Mononuclear cell (primary cell): ENCODE measurements around the gene GHRL. TPM values are rescaled to one million over a fixed set of nuclear protein-coding genes. Genes with fewer than 3 reads are reported as not detected.
A peak's percentile ranks its signal among the peaks of the same experiment; 100 is the strongest.

Source experiments
- H3K27me3 ChIP-seq: 2 replicates; pipeline ENCODE4 v1.6.0; 2011; ENCODE audit warnings: low read length, control low read depth; ENCODE audit not compliant: insufficient read depth
- H3K4me1 ChIP-seq: 2 replicates; pipeline ENCODE4 v1.5.1; 2011; ENCODE audit warnings: mild to moderate bottlenecking, low read length, control low read depth; ENCODE audit not compliant: insufficient read depth
- H3K4me3 ChIP-seq: 2 replicates; pipeline ENCODE4 v1.5.1; 2011; ENCODE audit warnings: mild to moderate bottlenecking, low read length, moderate library complexity
- H3K9me3 ChIP-seq: 2 replicates; pipeline ENCODE4 v1.5.1; 2011; ENCODE audit warnings: low read depth, mild to moderate bottlenecking, control low read depth, low read length
- total RNA-seq: library from RNA; depleted of rRNA; stranded (reverse); fragments of >200 nt; gene quantifications from one replicate; pipeline ENCODE4 v1.2.3, GENCODE V29; 2012

GHRL gene
- total RNA-seq, 1 donor = 0.42 TPM

DNA sequence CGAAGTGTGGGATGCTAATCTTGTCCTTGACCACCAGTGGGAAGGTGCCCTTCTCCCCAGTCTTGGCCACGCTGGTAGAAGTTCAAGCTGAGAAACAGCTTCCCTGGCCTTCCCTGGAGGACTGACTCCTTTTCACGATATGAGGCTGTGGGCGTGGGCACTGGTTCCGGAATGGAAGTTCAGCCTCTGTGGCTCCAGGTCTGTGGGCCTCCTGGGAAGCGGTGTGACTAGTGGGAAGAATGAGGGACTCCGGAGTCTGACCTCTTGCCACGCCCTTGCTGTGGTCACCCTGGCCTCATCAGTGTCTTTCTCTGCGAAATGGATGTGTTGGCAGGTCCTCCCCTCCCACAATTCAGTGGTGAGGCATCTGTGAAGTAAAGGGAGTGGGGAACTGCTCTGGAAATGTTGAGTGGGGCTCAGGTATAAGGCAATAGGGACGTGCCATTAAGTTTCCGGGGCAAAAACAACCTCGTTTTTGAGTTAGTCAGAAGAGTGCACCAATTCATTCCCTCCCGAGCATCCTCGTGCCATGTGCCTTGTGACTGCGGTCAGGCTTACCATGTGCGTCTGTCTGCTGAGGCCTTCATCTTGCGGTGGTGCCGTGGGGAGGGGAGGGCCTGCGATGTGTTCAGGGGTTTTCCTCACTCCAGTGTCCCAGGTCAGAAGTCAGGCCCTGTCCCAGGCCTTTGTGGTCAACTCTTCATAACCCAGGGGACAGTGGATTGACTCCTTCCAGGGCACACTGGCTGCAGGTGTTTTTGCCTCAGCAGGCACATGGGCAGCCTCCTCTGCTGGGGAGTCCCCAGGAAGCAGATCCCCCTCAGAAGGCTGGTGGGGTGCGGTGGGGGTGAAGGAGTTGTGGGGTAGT is 40.0 kb upstream of the GHRL start:
- no peak overlapping the region for H3K4me3 ChIP-seq
- no peaks in the 10 kb centered on the region for H3K9me3 ChIP-seq
- no peaks in the 10 kb centered on the region for H3K4me1 ChIP-seq
- H3K27me3 ChIP-seq = peaks cover 8% of the 10 kb centered on the region

- peaks cover 12% of the 10 kb centered on the region for H3K27me3 ChIP-seq
- no peaks in the 10 kb centered on the region for H3K4me1 ChIP-seq
- no peak overlapping the region for H3K4me3 ChIP-seq
- no peaks in the 10 kb centered on the region for H3K9me3 ChIP-seq
Measured at GRCh38 chr3:10331320-10331719, 38.6 kb upstream of the GHRL start.

- H3K4me1 ChIP-seq = no peaks in the 10 kb centered on the region
- no peaks in the 10 kb centered on the region for H3K9me3 ChIP-seq
- H3K27me3 ChIP-seq = peaks cover 12% of the 10 kb centered on the region
- no peak overlapping the region for H3K4me3 ChIP-seq
Measured at GRCh38 chr3:10330319-10330718, 37.6 kb upstream of the GHRL start.

DNA sequence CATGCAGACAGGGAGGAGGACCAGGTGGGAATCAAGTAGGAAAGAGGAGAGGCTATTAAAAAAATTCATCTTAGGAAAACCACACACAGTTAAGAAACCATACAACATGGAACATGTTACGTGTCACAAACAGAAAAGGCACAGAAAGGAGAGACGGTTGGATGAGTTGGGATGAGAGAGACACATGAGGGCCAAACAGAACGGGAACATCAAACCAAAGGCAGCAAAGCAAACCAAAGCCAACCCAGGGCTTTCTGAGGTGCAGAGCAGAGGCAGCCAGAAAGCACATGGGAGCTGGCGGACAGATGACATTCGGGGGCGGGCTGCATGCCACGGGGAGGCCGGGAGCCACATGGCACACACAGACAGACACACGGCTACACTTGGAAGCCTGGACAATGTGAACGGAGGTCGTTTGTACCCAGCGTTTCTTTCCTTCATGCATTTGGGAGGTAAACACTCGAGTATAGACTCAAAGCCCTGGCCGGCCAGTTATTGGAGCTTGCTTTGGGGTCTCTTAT is 36.8 kb upstream of the GHRL start:
- Histone ChIP-seq H3K4me3 (no peak overlapping the region), H3K27me3 (peaks cover 12% of the 10 kb centered on the region), H3K9me3 (no peaks in the 10 kb centered on the region), H3K4me1 (no peaks in the 10 kb centered on the region)

- Histone ChIP-seq H3K9me3 (no peaks in the 10 kb centered on the region), H3K4me1 (no peaks in the 10 kb centered on the region), H3K27me3 (peaks cover 12% of the 10 kb centered on the region), H3K4me3 (no peak overlapping the region)
Measured at GRCh38 chr3:10328460-10329071, 35.8 kb upstream of the GHRL start.

DNA sequence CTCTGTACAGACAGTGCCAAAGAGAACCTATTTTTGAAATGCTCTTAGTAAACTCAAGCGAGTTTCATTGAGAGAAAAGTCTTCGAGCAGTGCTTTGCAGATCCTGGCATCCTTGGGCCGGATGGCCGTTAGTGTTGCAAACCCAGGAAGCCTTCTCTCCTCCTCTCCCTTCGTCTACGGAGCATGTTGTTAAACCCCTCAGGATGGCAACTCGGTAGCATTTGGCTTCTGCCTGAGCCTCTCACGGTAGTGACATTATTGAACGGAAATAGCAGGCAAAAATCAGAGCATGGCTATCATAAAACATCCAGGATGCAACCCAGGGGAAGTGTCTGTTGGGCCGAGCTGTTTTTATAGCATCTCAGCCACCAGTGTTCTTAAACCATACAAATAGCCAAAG is 34.8 kb upstream of the GHRL start:
- H3K9me3 ChIP-seq = no peaks in the 10 kb centered on the region
- H3K27me3 ChIP-seq = peaks cover 12% of the 10 kb centered on the region
- no peaks in the 10 kb centered on the region for H3K4me1 ChIP-seq
- no peak overlapping the region for H3K4me3 ChIP-seq

DNA sequence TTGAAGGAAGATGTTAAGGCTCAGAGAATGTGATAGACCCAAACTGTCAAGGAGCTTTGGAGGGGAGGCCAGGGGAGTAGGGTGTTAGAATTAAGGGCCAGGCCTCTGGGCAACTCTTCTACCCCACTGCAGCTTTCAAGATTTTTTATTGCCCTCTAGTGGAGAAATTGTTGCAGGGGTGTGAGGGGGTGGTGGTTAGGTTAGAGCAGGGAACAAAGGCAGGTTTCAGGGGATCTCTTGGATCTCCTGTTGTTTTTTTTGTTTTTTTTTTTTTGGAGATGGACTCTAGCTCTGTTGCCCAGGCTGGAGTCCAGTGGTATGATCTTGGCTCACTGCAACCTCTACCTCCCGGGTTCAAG is 29.6 kb upstream of the GHRL start:
- no peaks in the 10 kb centered on the region for H3K9me3 ChIP-seq
- no peaks in the 10 kb centered on the region for H3K27me3 ChIP-seq
- H3K4me1 ChIP-seq = peaks cover 19% of the 10 kb centered on the region
- H3K4me3 ChIP-seq = no peak overlapping the region

GRCh38 chr3:10321630-10322351 is 29.0 kb upstream of the GHRL start:
- H3K9me3 ChIP-seq = no peaks in the 10 kb centered on the region
- H3K27me3 ChIP-seq = no peaks in the 10 kb centered on the region
- peaks cover 19% of the 10 kb centered on the region for H3K4me1 ChIP-seq
- no peak overlapping the region for H3K4me3 ChIP-seq

DNA sequence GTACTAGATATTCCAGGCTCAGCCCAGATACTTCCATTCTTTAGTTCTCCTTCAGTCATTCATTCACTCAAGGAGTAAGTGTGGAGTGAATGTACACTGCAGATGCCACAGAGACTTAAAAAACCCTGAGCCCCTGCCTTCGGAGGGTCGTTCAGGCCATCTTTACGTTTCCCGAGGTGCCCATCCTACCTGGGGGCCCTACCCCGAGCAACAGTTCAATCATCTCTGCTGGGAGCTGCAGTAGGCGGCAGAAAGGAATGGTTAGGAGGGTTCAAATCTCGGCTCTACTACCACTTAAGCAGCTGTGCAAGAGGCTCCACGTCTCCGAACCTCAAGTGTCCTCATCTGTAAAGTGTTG is 27.6 kb upstream of the GHRL start:
- Histone ChIP-seq H3K4me1 (peaks cover 19% of the 10 kb centered on the region), H3K27me3 (no peaks in the 10 kb centered on the region), H3K4me3 (peak overlapping the region; percentile 93), H3K9me3 (no peaks in the 10 kb centered on the region)

DNA sequence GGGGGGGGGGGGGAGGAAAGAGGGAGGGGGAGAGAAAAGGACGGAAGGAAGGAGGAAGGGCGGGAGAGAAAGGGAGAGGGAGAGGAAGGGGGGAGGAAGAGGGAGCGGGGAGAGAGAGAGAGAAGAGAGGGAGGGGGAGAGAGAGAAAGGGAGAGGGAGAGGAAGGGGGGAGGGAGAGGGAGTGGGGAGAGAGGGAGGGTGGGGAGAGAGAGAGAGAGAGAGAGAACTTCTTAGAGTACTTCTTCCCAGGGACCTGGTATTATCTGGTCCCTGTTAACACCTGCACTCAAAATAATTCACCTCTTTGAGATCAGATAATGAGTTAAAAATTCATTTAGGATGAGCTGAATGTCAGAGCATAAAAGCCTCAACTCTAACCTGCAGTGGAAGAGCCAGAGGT is 27.1 kb upstream of the GHRL start:
- Histone ChIP-seq H3K27me3 (no peaks in the 10 kb centered on the region), H3K9me3 (no peaks in the 10 kb centered on the region), H3K4me3 (peak overlapping the region; percentile 93), H3K4me1 (peaks cover 19% of the 10 kb centered on the region)

DNA sequence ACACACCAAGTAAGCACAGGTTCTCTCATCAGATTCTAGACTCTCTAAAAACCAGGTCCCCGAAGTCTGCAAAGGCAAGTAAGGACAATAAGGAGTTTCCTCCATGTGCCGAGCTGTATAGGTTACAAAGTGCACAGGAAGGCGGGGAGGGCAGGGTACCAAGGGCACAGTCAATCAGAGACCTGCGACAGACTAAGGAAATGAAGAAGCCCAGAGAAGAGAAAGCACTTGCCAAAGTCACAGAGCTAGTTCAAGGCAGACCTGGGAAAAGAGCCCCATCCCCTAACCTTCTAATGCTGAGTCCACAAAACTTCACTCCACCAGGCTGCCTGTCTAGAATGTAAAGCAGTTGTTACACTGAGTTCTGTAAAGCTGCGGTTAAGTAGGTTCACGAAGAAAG is 26.5 kb upstream of the GHRL start:
- no peaks in the 10 kb centered on the region for H3K27me3 ChIP-seq
- no peak overlapping the region for H3K4me3 ChIP-seq
- H3K4me1 ChIP-seq = peaks cover 19% of the 10 kb centered on the region
- no peaks in the 10 kb centered on the region for H3K9me3 ChIP-seq

DNA sequence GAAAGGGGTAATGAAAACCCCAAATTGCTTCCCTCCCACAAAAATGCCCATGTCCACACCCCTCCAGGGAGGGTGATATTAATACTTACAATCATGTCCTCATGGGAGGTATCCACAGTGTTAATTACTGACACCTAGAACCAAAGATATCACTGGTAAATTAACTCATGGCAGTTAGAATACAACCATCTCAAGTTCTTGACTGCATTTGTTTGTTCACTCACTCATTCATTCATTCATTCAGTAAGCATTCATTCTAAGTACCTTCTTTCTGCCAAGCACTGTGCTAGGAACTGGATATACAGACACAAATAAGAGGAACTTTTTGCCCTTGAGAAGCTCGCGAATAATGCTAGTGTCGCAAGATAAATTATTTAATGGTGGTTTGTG is 25.2 kb upstream of the GHRL start:
- Histone ChIP-seq H3K4me1 (peaks cover 19% of the 10 kb centered on the region), H3K9me3 (no peaks in the 10 kb centered on the region), H3K4me3 (no peak overlapping the region), H3K27me3 (no peaks in the 10 kb centered on the region)

GRCh38 chr3:10317311-10317960 is 24.7 kb upstream of the GHRL start:
- Histone ChIP-seq H3K4me3 (no peak overlapping the region), H3K4me1 (peaks cover 19% of the 10 kb centered on the region), H3K27me3 (no peaks in the 10 kb centered on the region)

GRCh38 chr3:10315771-10316344 is 23.1 kb upstream of the GHRL start:
- H3K27me3 ChIP-seq = no peaks in the 10 kb centered on the region
- H3K4me3 ChIP-seq = no peak overlapping the region
- H3K9me3 ChIP-seq = no peaks in the 10 kb centered on the region
- peaks cover 14% of the 10 kb centered on the region for H3K4me1 ChIP-seq

More at GRCh38 chr3:10317311-10317960, 24.7 kb upstream of the GHRL start:
- H3K9me3 ChIP-seq = no peaks in the 10 kb centered on the region
